Effector memory CD4-positive, alpha-beta T cell (primary cell): ENCODE measurements around the gene CCDC71L.

Experiments used
- DNase-seq, 3 donors: peaks; one replicate each; pipeline ENCODE4 v3.0.0-alpha.2; 2020
- H3K27ac ChIP-seq: 2 replicates; pipeline ENCODE4 v1.7.0; 2013; ENCODE audit warnings: mild to moderate bottlenecking, low read length, moderate library complexity; ENCODE audit not compliant: insufficient read depth, poor library complexity, severe bottlenecking
- H3K27me3 ChIP-seq: replicated peaks from 2 replicates; pipeline ENCODE4 v1.7.0; 2013; ENCODE audit warnings: mild to moderate bottlenecking, low read length; ENCODE audit not compliant: insufficient read depth, control insufficient read depth, poor library complexity, severe bottlenecking
- H3K36me3 ChIP-seq: 2 replicates; pipeline ENCODE4 v1.7.0; 2013; ENCODE audit warnings: mild to moderate bottlenecking, low read length, moderate library complexity; ENCODE audit not compliant: control insufficient read depth, insufficient read depth
- H3K4me1 ChIP-seq: 2 replicates; pipeline ENCODE4 v1.7.0; 2013; ENCODE audit warnings: low read length, mild to moderate bottlenecking; ENCODE audit not compliant: control insufficient read depth, insufficient read depth, poor library complexity, severe bottlenecking
- H3K4me3 ChIP-seq: 2 replicates; pipeline ENCODE4 v1.7.0; 2013; ENCODE audit warnings: low read length, low read depth, mild to moderate bottlenecking; ENCODE audit not compliant: insufficient read depth, poor library complexity, severe bottlenecking
- H3K9me3 ChIP-seq: 2 replicates; pipeline ENCODE4 v1.7.0; 2013; ENCODE audit warnings: mild to moderate bottlenecking, low read length, moderate library complexity; ENCODE audit not compliant: control insufficient read depth

Gene CCDC71L

DNA sequence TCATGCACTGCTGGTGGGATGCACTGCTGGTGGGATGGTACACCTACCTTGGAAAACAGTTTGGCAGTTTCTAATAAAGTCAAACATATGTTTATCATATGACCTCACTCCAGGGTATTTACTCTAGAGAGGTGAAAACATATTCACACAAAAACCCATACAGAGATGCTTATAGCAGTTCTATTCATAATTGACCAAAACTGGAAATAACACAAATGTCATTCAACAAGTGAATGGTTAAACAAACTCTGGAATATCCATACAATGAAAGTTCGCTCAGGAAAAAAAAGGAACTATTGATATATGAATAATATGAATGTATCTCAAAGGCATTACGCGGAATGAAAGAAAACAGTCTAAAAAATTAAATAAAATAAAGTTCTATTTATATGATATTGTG, 19.5 kb downstream of the CCDC71L start:
- no peaks in the 10 kb centered on the region for H3K27me3 ChIP-seq
- no peak for DNase-seq
- no peaks in the 10 kb centered on the region for H3K36me3 ChIP-seq
- no peaks in the 10 kb centered on the region for H3K9me3 ChIP-seq
- no peak overlapping the region for H3K27ac ChIP-seq
- H3K4me1 ChIP-seq = no peaks in the 10 kb centered on the region
- H3K4me3 ChIP-seq = no peak overlapping the region

DNA sequence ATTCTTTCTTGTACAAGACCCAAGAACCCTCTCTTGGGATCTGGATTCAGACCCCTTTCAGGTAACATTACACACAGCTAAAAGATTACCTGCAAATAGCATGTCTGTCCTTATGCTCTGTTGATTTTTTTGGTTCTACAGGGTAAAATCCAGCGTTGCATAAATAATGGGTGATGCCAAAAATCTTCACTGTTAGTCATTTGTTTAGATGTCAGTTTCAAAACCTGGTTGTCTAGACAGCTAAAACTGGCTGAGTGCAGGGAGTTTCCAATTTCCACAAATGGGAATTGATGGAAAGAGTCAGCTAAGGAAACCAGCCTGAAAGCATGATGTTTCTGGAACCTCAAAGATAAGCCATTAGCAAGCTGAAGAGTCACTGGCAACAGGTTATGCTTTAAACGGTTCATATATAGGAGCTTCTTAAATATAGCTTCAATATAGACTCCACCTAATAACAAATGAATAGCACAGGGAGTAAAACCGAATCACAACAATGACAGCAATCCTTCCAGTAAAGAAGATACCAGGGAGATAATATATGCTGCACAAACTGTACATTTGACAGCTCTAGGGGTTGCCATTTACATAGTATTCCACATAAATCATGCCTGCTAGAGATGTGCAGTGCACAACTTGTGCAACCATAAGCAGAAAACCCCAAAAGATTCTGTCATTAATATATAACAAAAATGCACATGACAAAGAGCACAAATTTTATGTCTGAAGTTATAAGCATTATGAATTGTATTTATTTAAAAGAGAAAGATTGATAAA, 20.4 kb downstream of the CCDC71L start:
- Histone ChIP-seq H3K36me3 (no peaks in the 10 kb centered on the region), H3K9me3 (no peaks in the 10 kb centered on the region), H3K27ac (no peak overlapping the region), H3K4me3 (no peak overlapping the region), H3K27me3 (no peaks in the 10 kb centered on the region), H3K4me1 (no peaks in the 10 kb centered on the region)
- no peak for DNase-seq

DNA sequence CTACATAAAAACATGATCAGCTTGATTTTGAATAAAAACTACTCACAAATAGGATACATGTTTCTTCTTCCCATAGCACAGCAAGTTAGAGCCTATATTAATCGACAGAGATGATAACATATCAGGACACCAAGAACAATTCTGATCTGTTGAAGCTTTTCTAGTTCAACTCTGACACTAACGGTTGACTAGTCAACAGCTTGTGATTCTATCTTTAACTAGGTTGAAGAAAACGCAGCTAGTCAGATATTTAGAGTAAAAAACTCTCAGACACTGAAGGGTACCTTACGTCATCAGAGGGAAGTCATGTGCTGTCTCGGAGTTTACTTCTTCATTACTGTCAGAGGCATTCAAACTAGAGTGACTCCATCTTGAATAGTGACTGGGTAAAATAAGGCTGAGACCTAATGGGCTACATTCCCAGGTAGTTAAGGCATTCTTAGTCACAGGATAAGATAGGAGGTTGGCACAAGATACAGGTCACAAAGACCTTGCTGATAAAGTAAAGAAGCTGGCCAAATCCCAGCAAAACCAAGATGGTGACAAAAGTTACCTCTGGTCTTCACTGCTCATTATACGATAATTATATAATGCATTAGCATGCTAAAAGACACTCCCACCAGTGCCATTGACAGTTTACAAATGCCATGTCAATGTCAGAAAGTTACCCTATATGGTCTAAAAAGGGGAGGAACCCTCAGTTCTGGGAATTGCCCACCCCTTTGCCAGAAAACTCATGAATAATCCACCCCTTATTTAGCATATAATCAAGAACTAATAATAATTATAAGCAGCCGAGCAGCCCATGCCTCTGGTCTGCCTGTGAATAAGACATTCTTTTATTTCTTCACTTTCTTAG, 21.3 kb downstream of the CCDC71L start:
- Histone ChIP-seq H3K4me1 (no peaks in the 10 kb centered on the region), H3K36me3 (no peaks in the 10 kb centered on the region), H3K4me3 (no peak overlapping the region), H3K27ac (no peak overlapping the region), H3K9me3 (no peaks in the 10 kb centered on the region), H3K27me3 (no peaks in the 10 kb centered on the region)
- DNase-seq = no peak

DNA sequence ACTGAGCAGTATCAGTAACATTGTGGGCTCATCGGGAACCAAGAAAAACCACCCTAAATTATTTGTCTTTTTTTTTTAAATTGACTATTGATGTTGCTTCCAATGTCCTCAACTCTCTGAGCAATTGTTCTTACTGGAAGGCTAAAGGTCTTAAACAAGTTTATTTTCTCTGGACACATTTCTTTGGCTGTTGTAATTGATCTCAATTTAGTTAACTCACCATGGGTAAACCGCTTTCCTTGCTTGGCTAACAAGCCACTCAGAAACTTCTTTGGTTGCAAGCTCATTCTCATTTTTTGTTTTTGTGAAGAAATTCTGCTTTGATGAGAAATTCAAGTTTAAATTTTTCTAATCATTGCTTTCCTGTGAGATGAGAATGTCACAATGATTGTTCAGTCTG, 25.5 kb downstream of the CCDC71L start:
- DNase-seq = no peak
- H3K4me3 ChIP-seq = no peak overlapping the region
- H3K9me3 ChIP-seq = no peaks in the 10 kb centered on the region
- H3K27ac ChIP-seq = no peak overlapping the region
- no peaks in the 10 kb centered on the region for H3K27me3 ChIP-seq
- no peaks in the 10 kb centered on the region for H3K36me3 ChIP-seq
- no peaks in the 10 kb centered on the region for H3K4me1 ChIP-seq

DNA sequence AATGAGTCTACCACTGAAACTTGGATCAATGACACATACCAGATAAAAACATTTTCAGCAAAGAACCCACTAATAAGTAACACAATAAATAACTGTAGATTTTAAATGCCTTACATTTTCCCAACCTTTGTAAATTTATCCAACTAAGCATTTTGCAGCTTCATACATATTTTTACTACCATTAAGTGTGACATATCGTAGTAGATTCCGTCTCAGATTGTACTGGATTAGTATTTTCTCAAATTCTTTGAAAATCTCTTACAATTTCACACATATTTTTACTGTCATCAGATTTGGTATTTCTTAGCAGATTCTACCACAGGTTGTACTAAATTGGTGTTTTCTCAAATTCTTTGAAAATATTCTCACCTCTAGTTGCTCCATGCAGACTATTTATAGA, 26.0 kb downstream of the CCDC71L start:
- no peaks in the 10 kb centered on the region for H3K36me3 ChIP-seq
- no peak for DNase-seq
- no peaks in the 10 kb centered on the region for H3K9me3 ChIP-seq
- no peak overlapping the region for H3K4me3 ChIP-seq
- no peaks in the 10 kb centered on the region for H3K4me1 ChIP-seq
- no peak overlapping the region for H3K27ac ChIP-seq
- no peaks in the 10 kb centered on the region for H3K27me3 ChIP-seq

DNA sequence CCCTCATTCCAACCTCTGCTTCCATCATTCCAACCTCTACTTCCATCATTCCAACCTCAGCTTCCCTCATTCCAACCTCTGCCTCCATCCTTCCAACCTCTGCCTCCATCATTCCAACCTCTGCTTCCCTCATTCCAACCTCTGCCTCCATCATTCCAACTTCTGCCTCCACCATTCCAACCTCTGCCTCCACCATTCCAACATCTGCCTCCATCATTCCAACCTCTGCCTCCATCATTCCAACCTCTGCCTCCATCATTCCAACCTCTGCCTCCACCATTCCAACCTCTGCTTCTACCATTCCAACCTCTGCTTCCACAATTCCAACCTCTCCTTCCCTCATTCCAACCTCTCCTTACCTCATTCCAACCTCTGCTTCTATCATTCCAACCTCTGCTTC, 30.3 kb downstream of the CCDC71L start:
- Histone ChIP-seq H3K27me3 (no peaks in the 10 kb centered on the region), H3K36me3 (no peaks in the 10 kb centered on the region), H3K4me1 (no peaks in the 10 kb centered on the region), H3K27ac (no peak overlapping the region), H3K9me3 (no peaks in the 10 kb centered on the region), H3K4me3 (no peak overlapping the region)
- no peak for DNase-seq

DNA sequence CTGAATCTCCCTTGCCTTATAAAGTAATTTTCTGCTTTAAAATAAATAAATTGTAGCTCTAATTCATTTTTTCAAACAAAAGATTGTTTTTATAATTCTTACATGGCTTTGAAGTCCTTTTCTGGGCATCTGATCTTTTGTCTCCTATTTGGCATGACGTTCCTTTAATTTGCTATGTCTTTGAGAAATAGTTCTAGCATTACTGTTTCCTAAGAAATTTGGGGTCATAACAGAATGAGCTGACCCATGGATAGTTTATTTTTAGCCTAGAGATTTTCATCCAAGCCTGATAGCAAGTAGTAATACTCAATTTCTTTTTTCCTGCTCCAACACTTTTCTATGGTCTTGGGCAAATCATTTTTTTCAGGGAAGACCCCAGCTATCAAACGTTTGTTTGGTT, 31.4 kb downstream of the CCDC71L start:
- Histone ChIP-seq H3K4me1 (no peaks in the 10 kb centered on the region), H3K9me3 (no peaks in the 10 kb centered on the region), H3K36me3 (no peaks in the 10 kb centered on the region), H3K27me3 (no peaks in the 10 kb centered on the region), H3K27ac (no peak overlapping the region), H3K4me3 (no peak overlapping the region)
- no peak for DNase-seq

DNA sequence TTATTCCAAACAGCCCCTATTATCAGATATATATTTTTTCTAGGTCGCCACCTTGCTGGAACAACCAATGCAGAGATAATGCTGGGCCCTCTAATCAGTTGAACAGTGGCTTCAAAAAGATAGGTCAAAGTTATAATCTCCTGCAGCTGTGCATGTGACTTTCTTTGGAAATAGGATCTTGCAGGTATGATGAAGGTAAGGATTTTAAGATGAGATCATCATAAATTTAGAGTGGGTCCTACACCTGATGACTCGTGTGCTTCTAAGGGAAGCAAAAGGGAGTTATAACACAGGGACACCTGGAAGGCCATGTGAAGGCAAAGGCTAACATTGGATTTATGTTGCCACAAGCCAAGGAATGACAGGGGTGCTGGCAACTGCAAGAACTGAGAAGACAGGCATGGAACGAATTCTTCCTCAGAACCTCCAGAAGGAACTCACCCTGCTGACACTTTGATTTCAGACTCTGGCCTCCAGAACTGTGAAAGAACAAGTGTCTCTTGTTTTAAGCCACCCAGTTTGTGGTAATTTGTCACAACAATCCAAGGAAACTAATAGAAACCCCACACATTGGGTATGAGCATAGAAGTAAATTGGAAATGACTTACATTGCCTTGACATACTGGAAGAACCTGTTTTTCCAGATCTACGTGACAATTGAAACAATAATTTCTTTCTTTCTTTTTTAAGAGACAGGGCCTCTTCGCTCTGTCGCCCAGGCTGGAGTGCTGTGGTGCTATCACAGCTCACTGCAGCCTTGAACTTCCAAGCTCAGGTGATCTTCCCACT, 34.4 kb downstream of the CCDC71L start:
- no peaks in the 10 kb centered on the region for H3K9me3 ChIP-seq
- no peak overlapping the region for H3K4me3 ChIP-seq
- H3K36me3 ChIP-seq = no peaks in the 10 kb centered on the region
- no peaks in the 10 kb centered on the region for H3K27me3 ChIP-seq
- no peak overlapping the region for H3K27ac ChIP-seq
- no peak for DNase-seq
- H3K4me1 ChIP-seq = no peaks in the 10 kb centered on the region

DNA sequence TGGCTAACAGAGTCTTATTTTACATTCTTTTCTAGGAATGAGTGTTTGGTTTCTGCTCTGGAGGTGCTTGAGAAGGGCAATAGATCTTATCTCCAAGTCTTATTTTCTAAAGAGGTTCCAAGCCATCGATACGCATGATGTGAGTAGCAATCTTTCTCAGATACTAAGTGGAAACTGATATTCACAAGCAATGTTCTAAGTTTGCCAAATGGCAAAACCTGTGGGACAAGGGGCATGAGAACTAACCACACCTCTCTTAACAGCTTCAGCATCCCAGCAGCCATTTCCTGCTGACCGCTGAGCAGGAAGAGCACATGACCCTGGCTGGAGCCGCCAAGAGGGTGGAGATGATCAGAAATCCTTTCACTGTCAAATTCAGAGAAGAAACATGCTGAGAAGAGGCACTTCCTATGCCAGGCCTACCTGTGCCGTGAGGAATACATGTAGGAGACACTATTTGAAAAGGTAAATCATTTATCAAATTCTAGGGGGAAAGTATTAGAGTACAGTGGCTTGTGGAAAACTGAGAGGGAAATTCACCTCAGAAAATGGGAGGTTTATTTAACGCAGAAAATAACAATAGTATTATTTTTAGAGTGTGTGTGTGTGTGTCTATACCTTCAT, 35.2 kb downstream of the CCDC71L start:
- Histone ChIP-seq H3K9me3 (no peaks in the 10 kb centered on the region), H3K4me1 (no peaks in the 10 kb centered on the region), H3K27me3 (no peaks in the 10 kb centered on the region), H3K36me3 (no peaks in the 10 kb centered on the region), H3K4me3 (no peak overlapping the region), H3K27ac (no peak overlapping the region)
- DNase-seq = no peak
